ENCODE data around the gene CYTH1. TPM values are rescaled to one million over a fixed set of nuclear protein-coding genes. Genes with fewer than 3 reads are reported as not detected.

CYTH1 gene
- total RNA-seq, 1 donor = 21.4 TPM

- peaks cover 12% of the 10 kb centered on the region for H3K36me3 ChIP-seq (ENCODE audit: insufficient read depth, low read length)
- H2AFZ ChIP-seq (ENCODE audit: low read length) = no peak overlapping the region
- no peaks in the 10 kb centered on the region for H3K9me3 ChIP-seq (ENCODE audit: low read depth, low read length)
- no peak for DNase-seq (ENCODE audit: insufficient read length, low spot score, missing footprints)
- no peaks in the 10 kb centered on the region for H3K27me3 ChIP-seq (ENCODE audit: insufficient read depth, low read length)
- peaks cover 6% of the 10 kb centered on the region for H3K4me1 ChIP-seq (ENCODE audit: insufficient read depth, low read length)
- H3K4me3 ChIP-seq (ENCODE audit: insufficient read depth, low read length) = no peak overlapping the region
- H3K27ac ChIP-seq (ENCODE audit: low read depth, low read length) = no peak overlapping the region
- no peak for TF ChIP-seq CTCF (IDR thresholded peaks at IDR 0.05; ENCODE audit: extremely low read depth, low read depth, low read length)
- H3K79me2 ChIP-seq (ENCODE audit: insufficient read depth, low read length) = no peaks in the 10 kb centered on the region
- no peaks in the 10 kb centered on the region for H4K20me1 ChIP-seq (ENCODE audit: insufficient read depth, low read length)
- H3K4me2 ChIP-seq (ENCODE audit: insufficient read depth, low read length) = no peak overlapping the region
Observed at GRCh38 chr17:78669975-78670518, 112.0 kb downstream of the CYTH1 start.

- no peaks in the 10 kb centered on the region for H4K20me1 ChIP-seq (ENCODE audit: insufficient read depth, low read length)
- no peaks in the 10 kb centered on the region for H3K79me2 ChIP-seq (ENCODE audit: insufficient read depth, low read length)
- no peak overlapping the region for H3K27ac ChIP-seq (ENCODE audit: low read depth, low read length)
- peaks cover 7% of the 10 kb centered on the region for H3K36me3 ChIP-seq (ENCODE audit: insufficient read depth, low read length)
- no peak overlapping the region for H3K4me3 ChIP-seq (ENCODE audit: insufficient read depth, low read length)
- no peak for DNase-seq (ENCODE audit: insufficient read length, low spot score, missing footprints)
- no peaks in the 10 kb centered on the region for H3K9me3 ChIP-seq (ENCODE audit: low read depth, low read length)
- peaks cover 6% of the 10 kb centered on the region for H3K4me1 ChIP-seq (ENCODE audit: insufficient read depth, low read length)
- H2AFZ ChIP-seq (ENCODE audit: low read length) = no peak overlapping the region
- no peaks in the 10 kb centered on the region for H3K27me3 ChIP-seq (ENCODE audit: insufficient read depth, low read length)
- no peak overlapping the region for H3K4me2 ChIP-seq (ENCODE audit: insufficient read depth, low read length)
- TF ChIP-seq CTCF (IDR thresholded peaks at IDR 0.05; ENCODE audit: extremely low read depth, low read depth, low read length) = no peak
Observed at GRCh38 chr17:78669256-78669974, 112.7 kb downstream of the CYTH1 start.

DNA sequence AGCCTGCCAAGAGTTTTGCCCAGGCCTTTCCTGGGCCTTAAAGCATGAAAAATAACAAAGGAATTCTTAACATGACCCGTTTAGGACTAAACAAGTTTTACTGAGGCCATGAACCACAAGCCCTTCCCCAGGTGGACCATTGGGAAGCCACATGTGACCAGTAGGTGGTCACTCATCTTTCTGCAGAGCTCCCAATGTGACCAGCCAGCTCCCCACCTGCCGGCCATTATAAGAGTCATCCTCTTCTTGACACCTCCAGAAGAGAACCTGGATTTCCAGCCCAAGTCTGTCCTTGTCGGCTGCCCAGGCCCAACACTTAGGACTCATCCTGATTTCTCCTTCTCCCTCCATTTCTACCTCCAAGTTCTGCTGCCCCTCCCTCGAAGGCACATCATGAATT, 113.2 kb downstream of the CYTH1 start:
- Histone ChIP-seq H2AFZ (ENCODE audit: low read length) (no peak overlapping the region), H3K36me3 (ENCODE audit: insufficient read depth, low read length) (peaks cover 4% of the 10 kb centered on the region), H3K4me2 (ENCODE audit: insufficient read depth, low read length) (no peak overlapping the region), H3K4me3 (ENCODE audit: insufficient read depth, low read length) (no peak overlapping the region), H3K27ac (ENCODE audit: low read depth, low read length) (no peak overlapping the region), H3K4me1 (ENCODE audit: insufficient read depth, low read length) (peaks cover 6% of the 10 kb centered on the region), H4K20me1 (ENCODE audit: insufficient read depth, low read length) (no peaks in the 10 kb centered on the region), H3K79me2 (ENCODE audit: insufficient read depth, low read length) (no peaks in the 10 kb centered on the region), H3K27me3 (ENCODE audit: insufficient read depth, low read length) (no peaks in the 10 kb centered on the region), H3K9me3 (ENCODE audit: low read depth, low read length) (no peaks in the 10 kb centered on the region)
- no peak for TF ChIP-seq CTCF (IDR thresholded peaks at IDR 0.05; ENCODE audit: extremely low read depth, low read depth, low read length)
- DNase-seq (ENCODE audit: insufficient read length, low spot score, missing footprints) = no peak

DNA sequence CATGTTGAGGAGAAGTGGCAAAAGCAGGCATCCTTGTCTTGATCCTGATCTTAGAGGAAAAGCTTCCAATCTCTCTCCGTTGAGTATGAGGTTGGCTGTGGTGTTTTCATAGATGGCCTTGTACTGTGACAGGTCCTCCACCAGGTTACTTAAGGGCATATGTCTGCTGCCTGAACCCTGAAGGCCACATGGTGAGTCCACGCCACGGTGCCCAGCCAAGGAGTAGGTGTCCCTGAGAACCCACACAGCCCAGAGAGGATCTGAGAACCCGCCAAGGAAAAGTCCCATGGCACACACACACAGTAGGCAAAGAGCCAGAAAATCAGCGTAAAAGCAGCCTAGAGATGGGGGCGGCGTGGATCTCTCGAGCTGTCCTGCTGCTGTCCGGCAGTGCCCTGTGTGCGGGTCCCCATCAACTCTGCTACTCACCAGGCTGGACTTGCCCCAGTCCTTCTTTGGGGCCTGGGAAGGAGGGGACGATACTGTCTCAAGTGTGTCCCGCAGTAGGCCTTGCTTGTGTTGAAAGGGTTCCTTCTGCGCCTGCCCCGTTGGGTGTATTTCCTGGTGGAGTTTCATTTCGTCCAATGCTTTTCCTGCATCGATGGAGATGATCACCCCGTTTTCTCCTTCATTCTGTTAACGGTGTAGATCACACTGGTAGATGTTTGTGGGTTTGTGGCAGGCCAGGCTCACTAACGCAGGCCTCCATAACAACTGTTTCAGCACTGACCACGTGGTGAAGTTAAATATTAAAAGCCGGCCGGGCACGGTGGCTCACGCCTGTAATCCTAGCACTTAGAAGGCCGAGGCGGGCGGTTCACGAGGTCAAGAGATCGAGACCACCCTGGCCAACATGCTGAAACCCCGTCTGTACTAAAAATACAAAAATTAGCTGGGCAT, 114.1 kb downstream of the CYTH1 start:
- H3K4me3 ChIP-seq (ENCODE audit: insufficient read depth, low read length) = no peak overlapping the region
- no peak for TF ChIP-seq CTCF (IDR thresholded peaks at IDR 0.05; ENCODE audit: extremely low read depth, low read depth, low read length)
- no peaks in the 10 kb centered on the region for H3K36me3 ChIP-seq (ENCODE audit: insufficient read depth, low read length)
- DNase-seq (ENCODE audit: insufficient read length, low spot score, missing footprints) = no peak
- no peak overlapping the region for H2AFZ ChIP-seq (ENCODE audit: low read length)
- peaks cover 3% of the 10 kb centered on the region for H3K27me3 ChIP-seq (ENCODE audit: insufficient read depth, low read length)
- H3K9me3 ChIP-seq (ENCODE audit: low read depth, low read length) = no peaks in the 10 kb centered on the region
- no peaks in the 10 kb centered on the region for H4K20me1 ChIP-seq (ENCODE audit: insufficient read depth, low read length)
- peaks cover 6% of the 10 kb centered on the region for H3K4me1 ChIP-seq (ENCODE audit: insufficient read depth, low read length)
- no peak overlapping the region for H3K4me2 ChIP-seq (ENCODE audit: insufficient read depth, low read length)
- no peak overlapping the region for H3K27ac ChIP-seq (ENCODE audit: low read depth, low read length)
- H3K79me2 ChIP-seq (ENCODE audit: insufficient read depth, low read length) = no peaks in the 10 kb centered on the region
